ENCODE data around the gene LEO1. TPM values are rescaled to one million over a fixed set of nuclear protein-coding genes. Genes with fewer than 3 reads are reported as not detected.

LEO1 gene
- total and polyA plus RNA-seq, 2 of the 13 experiments (the other 11 are each of a cell fraction or from before 2014, with no cell fraction given), result 17.0 to 60.3 TPM

DNA sequence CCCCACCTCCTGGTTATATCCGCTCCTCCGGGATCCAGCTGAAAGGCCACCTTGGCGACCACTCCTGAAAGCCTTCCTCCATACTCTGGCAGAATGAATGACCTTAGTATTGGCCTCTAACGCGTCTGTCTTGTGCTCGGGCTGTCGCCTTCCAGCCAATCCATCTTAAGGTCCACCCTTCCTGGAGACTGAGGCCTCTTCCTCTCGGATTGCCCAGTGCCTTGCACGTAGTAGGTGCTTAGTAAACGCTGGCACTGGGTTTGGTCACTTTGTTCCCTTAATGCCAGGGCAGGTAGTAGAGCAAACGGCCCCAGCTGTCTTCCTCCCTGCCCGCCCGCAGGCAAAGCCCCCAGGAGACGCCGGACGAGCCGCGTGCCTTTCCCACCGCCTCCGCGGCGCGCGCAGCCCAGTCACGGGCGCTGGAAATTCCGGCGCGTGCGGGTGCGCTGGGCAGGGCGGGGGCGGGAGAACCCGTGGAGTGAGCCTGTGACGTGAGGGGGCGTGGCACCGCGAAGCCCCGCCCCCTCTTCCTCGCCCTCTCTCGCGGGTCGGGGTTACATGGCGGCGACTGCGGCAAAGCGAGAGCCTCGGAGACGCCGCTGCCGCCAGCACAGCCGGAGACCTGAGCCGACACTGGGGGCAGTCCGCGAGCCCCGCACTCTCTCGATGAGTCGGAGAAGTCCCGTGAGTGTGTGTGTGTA lies 47.3 kb upstream of the LEO1 start, which contains the start of gene MAPK6 (continued):
- TF ChIP-seq, protein P1, sequence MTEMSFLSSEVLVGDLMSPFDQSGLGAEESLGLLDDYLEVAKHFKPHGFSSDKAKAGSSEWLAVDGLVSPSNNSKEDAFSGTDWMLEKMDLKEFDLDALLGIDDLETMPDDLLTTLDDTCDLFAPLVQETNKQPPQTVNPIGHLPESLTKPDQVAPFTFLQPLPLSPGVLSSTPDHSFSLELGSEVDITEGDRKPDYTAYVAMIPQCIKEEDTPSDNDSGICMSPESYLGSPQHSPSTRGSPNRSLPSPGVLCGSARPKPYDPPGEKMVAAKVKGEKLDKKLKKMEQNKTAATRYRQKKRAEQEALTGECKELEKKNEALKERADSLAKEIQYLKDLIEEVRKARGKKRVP (CRISPR knock-in tag; IDR thresholded peaks at IDR 0.05), result peak in 1 of 2 experiments; percentile 78; a peak in 2 of 4 replicates
- peak; percentile 76; the same call in 1 of the 2 replicates for TF ChIP-seq SMAD1 (CRISPR knock-in tag; IDR thresholded peaks at IDR 0.05; ENCODE audit: borderline replicate concordance, low read depth)
- TF ChIP-seq MED13 (CRISPR knock-in tag; IDR thresholded peaks at IDR 0.05), result peak; percentile 82; the same call in 1 of the 2 replicates
- no peak for TF ChIP-seq PRPF4 (IDR thresholded peaks at IDR 0.05; ENCODE audit: low read depth, low read length, poor library complexity, severe bottlenecking)
- TF ChIP-seq ZNF83 (CRISPR knock-in tag; IDR thresholded peaks at IDR 0.05; ENCODE audit: borderline replicate concordance), result peak; percentile 70
- TF ChIP-seq RNF2 (conservative IDR thresholded peaks at IDR 0.05; ENCODE audit: low read depth), result peak; percentile 81; the same call in 1 of the 2 replicates
- peak; percentile 84 for TF ChIP-seq HOXA3 (CRISPR knock-in tag; IDR thresholded peaks at IDR 0.05)
- TF ChIP-seq, protein P2, sequence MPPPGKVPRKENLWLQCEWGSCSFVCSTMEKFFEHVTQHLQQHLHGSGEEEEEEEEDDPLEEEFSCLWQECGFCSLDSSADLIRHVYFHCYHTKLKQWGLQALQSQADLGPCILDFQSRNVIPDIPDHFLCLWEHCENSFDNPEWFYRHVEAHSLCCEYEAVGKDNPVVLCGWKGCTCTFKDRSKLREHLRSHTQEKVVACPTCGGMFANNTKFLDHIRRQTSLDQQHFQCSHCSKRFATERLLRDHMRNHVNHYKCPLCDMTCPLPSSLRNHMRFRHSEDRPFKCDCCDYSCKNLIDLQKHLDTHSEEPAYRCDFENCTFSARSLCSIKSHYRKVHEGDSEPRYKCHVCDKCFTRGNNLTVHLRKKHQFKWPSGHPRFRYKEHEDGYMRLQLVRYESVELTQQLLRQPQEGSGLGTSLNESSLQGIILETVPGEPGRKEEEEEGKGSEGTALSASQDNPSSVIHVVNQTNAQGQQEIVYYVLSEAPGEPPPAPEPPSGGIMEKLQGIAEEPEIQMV (CRISPR knock-in tag; IDR thresholded peaks at IDR 0.05; ENCODE audit: low read depth), result peak; percentile 86
- no peak for TF ChIP-seq ZNF383 (CRISPR knock-in tag; IDR thresholded peaks at IDR 0.05; ENCODE audit: borderline replicate concordance)
- no peak; the same call in 1 of the 2 replicates for TF ChIP-seq ONECUT2 (CRISPR knock-in tag; IDR thresholded peaks at IDR 0.05)
- TF ChIP-seq, protein P3, sequence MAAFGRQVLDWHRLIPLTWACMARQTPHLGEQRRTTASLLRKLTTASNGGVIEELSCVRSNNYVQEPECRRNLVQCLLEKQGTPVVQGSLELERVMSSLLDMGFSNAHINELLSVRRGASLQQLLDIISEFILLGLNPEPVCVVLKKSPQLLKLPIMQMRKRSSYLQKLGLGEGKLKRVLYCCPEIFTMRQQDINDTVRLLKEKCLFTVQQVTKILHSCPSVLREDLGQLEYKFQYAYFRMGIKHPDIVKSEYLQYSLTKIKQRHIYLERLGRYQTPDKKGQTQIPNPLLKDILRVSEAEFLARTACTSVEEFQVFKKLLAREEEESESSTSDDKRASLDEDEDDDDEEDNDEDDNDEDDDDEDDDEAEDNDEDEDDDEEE (CRISPR knock-in tag; IDR thresholded peaks at IDR 0.05), result peak; percentile 92
- TF ChIP-seq ZNF737 (CRISPR knock-in tag; IDR thresholded peaks at IDR 0.05; ENCODE audit: borderline replicate concordance), result no peak
- peak; percentile 74; the same call in 1 of the 2 replicates for TF ChIP-seq ZNF441 (CRISPR knock-in tag; IDR thresholded peaks at IDR 0.05; ENCODE audit: borderline replicate concordance)
- TF ChIP-seq ZNF780A (CRISPR knock-in tag; IDR thresholded peaks at IDR 0.05), result no peak
- TF ChIP-seq CC2D1A (CRISPR knock-in tag; IDR thresholded peaks at IDR 0.05), result no peak
- 0 out of 2 replicates have a peak, but pooled peaks have one; percentile 77 for TF ChIP-seq SNAI1 (CRISPR knock-in tag; IDR thresholded peaks at IDR 0.05; ENCODE audit: borderline replicate concordance)
- peak; percentile 94; the same call in 1 of the 2 replicates for TF ChIP-seq NFKB2 (CRISPR knock-in tag; IDR thresholded peaks at IDR 0.05; ENCODE audit: borderline replicate concordance)
- TF ChIP-seq NRL (CRISPR knock-in tag; IDR thresholded peaks at IDR 0.05; ENCODE audit: borderline replicate concordance), result peak; percentile 99
- peak; percentile 92 for TF ChIP-seq MED1 (CRISPR knock-in tag; IDR thresholded peaks at IDR 0.05)
- peak; percentile 74 for TF ChIP-seq ISL2 (CRISPR knock-in tag; IDR thresholded peaks at IDR 0.05)
- TF ChIP-seq PHF5A (CRISPR knock-in tag; IDR thresholded peaks at IDR 0.05; ENCODE audit: low read depth, unreplicated experiment), result peak; percentile 57
- peak; percentile 98 for TF ChIP-seq ZBTB3 (CRISPR knock-in tag; IDR thresholded peaks at IDR 0.05; ENCODE audit: borderline replicate concordance, low read depth)
- no peak; the same call in 1 of the 2 replicates for TF ChIP-seq TP53 (CRISPR knock-in tag; conservative IDR thresholded peaks at IDR 0.05)
- TF ChIP-seq ZBTB1 (CRISPR knock-in tag; IDR thresholded peaks at IDR 0.05; ENCODE audit: borderline replicate concordance), result peak; percentile 66; the same call in 1 of the 2 replicates
- TF ChIP-seq, protein P4, sequence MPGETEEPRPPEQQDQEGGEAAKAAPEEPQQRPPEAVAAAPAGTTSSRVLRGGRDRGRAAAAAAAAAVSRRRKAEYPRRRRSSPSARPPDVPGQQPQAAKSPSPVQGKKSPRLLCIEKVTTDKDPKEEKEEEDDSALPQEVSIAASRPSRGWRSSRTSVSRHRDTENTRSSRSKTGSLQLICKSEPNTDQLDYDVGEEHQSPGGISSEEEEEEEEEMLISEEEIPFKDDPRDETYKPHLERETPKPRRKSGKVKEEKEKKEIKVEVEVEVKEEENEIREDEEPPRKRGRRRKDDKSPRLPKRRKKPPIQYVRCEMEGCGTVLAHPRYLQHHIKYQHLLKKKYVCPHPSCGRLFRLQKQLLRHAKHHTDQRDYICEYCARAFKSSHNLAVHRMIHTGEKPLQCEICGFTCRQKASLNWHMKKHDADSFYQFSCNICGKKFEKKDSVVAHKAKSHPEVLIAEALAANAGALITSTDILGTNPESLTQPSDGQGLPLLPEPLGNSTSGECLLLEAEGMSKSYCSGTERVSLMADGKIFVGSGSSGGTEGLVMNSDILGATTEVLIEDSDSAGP (CRISPR knock-in tag; IDR thresholded peaks at IDR 0.05; ENCODE audit: borderline replicate concordance), result peak; percentile 54; the same call in 1 of the 2 replicates

Data from HepG2 (cell line).